GM12878 (cell line): ENCODE measurements around the gene ACSL1. TPM values are rescaled to one million over a fixed set of nuclear protein-coding genes. Genes with fewer than 3 reads are reported as not detected.

Experiments used
- ATAC-seq: fragments of 200-7000 bp; cut with Tn5 transposase; 3 replicates; pipeline ENCODE4 v1.9.1; 2020; ENCODE audit warnings: mild to moderate bottlenecking, moderate library complexity
- BruUV-seq: library from RNA; stranded (reverse); fragments of 400-500 nt; replicated peaks from 2 replicates; lab custom pipeline; 2021; lab: Mats Ljungman, UMichigan
- CTCF ChIA-PET: fragments of 300-600 bp; sonication (Branson Sonifier 250); formaldehyde crosslinking; extraction: SDS; loops from one replicate; lab custom pipeline; 2021; ENCODE audit warnings: inconsistent platforms; lab: Yijun Ruan, JAX
- POLR2A ChIA-PET: fragments of 350-600 bp; formaldehyde crosslinking; extraction: SDS; loops from one replicate; lab custom pipeline; 2021; ENCODE audit warnings: inconsistent platforms; lab: Charles Lee
- RAD21 ChIA-PET: fragments of 300-600 bp; sonication (Branson Sonifier 250); formaldehyde crosslinking; loops from one replicate; lab custom pipeline; 2023; ENCODE audit warnings: antibody characterized with exemption; ENCODE audit not compliant: unreplicated experiment; lab: Charles Lee
- SMC1A ChIA-PET: fragments of 300-600 bp; sonication (Branson Sonifier 250); formaldehyde crosslinking; loops from one replicate; lab custom pipeline; 2023; ENCODE audit not compliant: unreplicated experiment, uncharacterized antibody; lab: Charles Lee
- DNase-seq: peaks from one replicate; pipeline ENCODE4 v3.0.0-alpha.2; 2011; ENCODE audit warnings: low read depth, low spot score
- FAIRE-seq: peaks from 3 replicates; lab custom pipeline; 2011; peaks lifted over from hg19 to GRCh38; lab: Jason Lieb, UNC
- H2AFZ ChIP-seq: 2 replicates; pipeline ENCODE4 v1.6.0; 2011; ENCODE audit warnings: low read depth, low read length, control low read depth; ENCODE audit not compliant: control insufficient read depth
- H3K27ac ChIP-seq: 2 replicates; pipeline ENCODE4 v1.5.1; 2011; ENCODE audit warnings: control low read depth; ENCODE audit not compliant: control insufficient read depth, insufficient read depth
- H3K27me3 ChIP-seq, 2 experiments: replicated peaks in 1 of 2; 2 replicates each; pipeline versions ENCODE4 v1.6.0 to v1.6.1; 2011; ENCODE audit warnings: low read length in 1 of 2; ENCODE audit not compliant: control insufficient read depth in 2 of 2, insufficient read depth in 2 of 2
- H3K36me3 ChIP-seq, 2 experiments: 2 replicates each; pipeline ENCODE4 v1.5.1; 2011; ENCODE audit warnings: low read length in 1 of 2; ENCODE audit not compliant: control insufficient read depth in 2 of 2, insufficient read depth in 2 of 2
- H3K4me1 ChIP-seq: 2 replicates; pipeline ENCODE4 v1.6.1; 2011; ENCODE audit warnings: mild to moderate bottlenecking, low read length, moderate library complexity, mixed read lengths; ENCODE audit not compliant: control insufficient read depth, insufficient read depth
- H3K4me2 ChIP-seq: 2 replicates; pipeline ENCODE4 v1.6.0; 2011; ENCODE audit warnings: control low read depth; ENCODE audit not compliant: control insufficient read depth, insufficient read depth
- H3K4me3 ChIP-seq: fragments of 200-600 bp; sonication (generic); 2 replicates; pipeline ENCODE4 v1.5.1; 2016
- H3K79me2 ChIP-seq: 2 replicates; pipeline ENCODE4 v1.6.0; 2011; ENCODE audit warnings: low read length; ENCODE audit not compliant: control insufficient read depth, insufficient read depth
- H3K9ac ChIP-seq: 2 replicates; pipeline ENCODE4 v1.8.0; 2011; ENCODE audit warnings: low read length, control low read depth, mixed read lengths; ENCODE audit not compliant: control insufficient read depth, insufficient read depth
- H3K9me3 ChIP-seq: replicated peaks from 3 replicates; pipeline ENCODE4 v1.5.1; 2011; ENCODE audit warnings: mild to moderate bottlenecking, low read length; ENCODE audit not compliant: control insufficient read depth, insufficient read depth
- H4K20me1 ChIP-seq: 2 replicates; pipeline ENCODE4 v1.6.0; 2011; ENCODE audit not compliant: control insufficient read depth, insufficient read depth
- BRCA1 ChIP-seq: IDR thresholded peaks from 2 replicates; pipeline ENCODE4 v1.6.1; 2011; ENCODE audit warnings: low read depth, low read length, improper control_type of control experiment
- CBX5 ChIP-seq: sonication (generic); IDR thresholded peaks from 2 replicates; pipeline ENCODE4 v1.6.1; 2016; ENCODE audit warnings: low read depth, moderate library complexity, mild to moderate bottlenecking, inconsistent platforms
- KDM1A ChIP-seq: fragments of 200-600 bp; sonication (generic); IDR thresholded peaks from 2 replicates; pipeline ENCODE4 v1.6.1; 2016; ENCODE audit warnings: borderline replicate concordance
- POLR2AphosphoS5 ChIP-seq: IDR thresholded peaks from 2 replicates; pipeline ENCODE4 v1.6.1; 2011; ENCODE audit warnings: mild to moderate bottlenecking, low read length, inconsistent platforms
- RFX5 ChIP-seq: IDR thresholded peaks from 2 replicates; pipeline ENCODE4 v1.6.1; 2011; ENCODE audit warnings: low read depth, low read length, improper control_type of control experiment
- SPI1 ChIP-seq: IDR thresholded peaks from 2 replicates; pipeline ENCODE4 v1.6.1; 2011; ENCODE audit warnings: low read depth, mild to moderate bottlenecking, low read length, moderate library complexity, borderline replicate concordance; ENCODE audit not compliant: insufficient read depth
- SREBF2 ChIP-seq: IDR thresholded peaks from 2 replicates; pipeline ENCODE4 v1.6.1; 2012; ENCODE audit warnings: mild to moderate bottlenecking, low read length
- TARDBP ChIP-seq: IDR thresholded peaks from 2 replicates; pipeline ENCODE4 v1.6.1; 2016; ENCODE audit warnings: borderline replicate concordance
- TCF3 ChIP-seq: IDR thresholded peaks from 2 replicates; pipeline ENCODE4 v1.6.1; 2012; ENCODE audit warnings: low read depth, mild to moderate bottlenecking, low read length, borderline replicate concordance; ENCODE audit not compliant: insufficient read depth
- WRNIP1 ChIP-seq: IDR thresholded peaks from 2 replicates; pipeline ENCODE4 v1.6.1; 2011; ENCODE audit warnings: low read depth, low read length, improper control_type of control experiment, borderline replicate concordance
- YBX1 ChIP-seq: fragments of 450-650 bp; IDR thresholded peaks from 2 replicates; pipeline ENCODE4 v1.6.1; 2016; ENCODE audit warnings: antibody characterized with exemption
- YY1 ChIP-seq: IDR thresholded peaks from 2 replicates; pipeline ENCODE4 v1.6.1; 2011; ENCODE audit warnings: low read depth, mild to moderate bottlenecking, low read length
- WGBS: methylation state at CpG from one replicate; pipeline ENCODE4 v1.1.6; 2016; ENCODE audit warnings: low lambda C conversion rate; ENCODE audit not compliant: insufficient replicate concordance, insufficient coverage; ENCODE audit errors: missing lambda C conversion rate; 5-methylcytosine and 5-hydroxymethylcytosine counted together
- in situ Hi-C: fragments of 300-500 bp; cut with MboI; formaldehyde crosslinking; loops from 9 replicates; pipeline ENCODE4 v1.14.3; 2018; ENCODE audit warnings: mixed read lengths
- intact Hi-C: fragments of 100-400 bp; cut with micrococcal nuclease; formaldehyde crosslinking; loops from one replicate; pipeline ENCODE4 v1.14.2; 2022; ENCODE audit not compliant: unreplicated experiment
- polyA plus RNA-seq, 11 experiments: library from polyadenylated mRNA; depleted of rRNA in 4 of 11; unstranded in 6 of 11; stranded (reverse) in 5 of 11; fragments of >200 nt; fragmentation: Nextera tagmentation in 4 of 11; fragmentation: Illumina TruSeq in 1 of 11; extraction: Ambion mirVana in 4 of 11; extraction: Trizol in 1 of 11; gene quantifications; 1 replicate in 1 of 11; 2 replicates in 10 of 11; pipeline versions ENCODE4 v1.2.1 to v1.2.3, GENCODE V29; 2011 to 2016; ENCODE audit warnings: inconsistent platforms in 2 of 11, missing spikeins in 2 of 11, low read depth in 1 of 11
- total RNA-seq, 4 experiments: library from RNA; depleted of rRNA in 3 of 4; stranded (reverse); fragments of >200 nt in 3 of 4; fragmentation: Illumina TruSeq in 1 of 4; extraction: Trizol in 1 of 4; gene quantifications; 2 replicates each; pipeline versions ENCODE4 v1.2.1 to v1.2.3, GENCODE V29; 2013 to 2021
- TF ChIP-seq, protein P1 (sequence below): fragments of 450-650 bp; formaldehyde crosslinking; IDR thresholded peaks from 2 replicates; pipeline ENCODE4 v1.4.0; 2020; ENCODE audit warnings: mild to moderate bottlenecking, moderate library complexity
- TF ChIP-seq, protein P2 (sequence below): fragments of 450-650 bp; IDR thresholded peaks from 2 replicates; pipeline ENCODE4 v1.6.1; 2016; ENCODE audit warnings: mild to moderate bottlenecking
- TF ChIP-seq, protein P3 (sequence below): IDR thresholded peaks from 2 replicates; pipeline ENCODE4 v1.6.1; 2011; ENCODE audit warnings: mild to moderate bottlenecking, low read depth, low read length, moderate library complexity; ENCODE audit not compliant: insufficient replicate concordance
- TF ChIP-seq, protein P4 (sequence below): IDR thresholded peaks from 2 replicates; pipeline ENCODE4 v1.6.1; 2012; ENCODE audit warnings: mild to moderate bottlenecking, low read depth, low read length

The ACSL1 gene
- total and polyA plus RNA-seq, 10 of the 15 experiments (the other 5 are each of a cell fraction or from before 2014, with no cell fraction given): 30.7 to 68.1 (median 58.7) TPM

DNA sequence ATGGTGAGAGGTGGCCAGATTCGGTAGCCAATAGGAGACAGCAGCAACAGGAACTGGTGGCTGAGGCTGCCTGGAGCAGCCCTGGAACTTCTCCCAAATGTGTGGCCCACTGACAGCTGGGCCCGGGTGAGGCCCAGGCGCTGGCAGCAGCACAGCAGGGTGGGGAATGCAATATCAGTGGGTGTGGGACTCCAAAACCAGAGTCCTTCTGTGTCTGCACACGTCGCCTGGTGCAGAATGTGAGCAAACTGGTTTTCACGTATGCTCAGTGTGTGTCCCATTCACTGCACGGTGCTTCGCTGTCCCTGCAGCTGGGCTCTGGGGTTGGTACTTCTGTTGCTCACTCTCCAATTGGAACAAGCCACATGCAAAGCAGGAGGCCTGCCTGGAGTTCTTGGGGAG, 77.5 kb downstream of the ACSL1 start:
- intact Hi-C loops (loop anchor here (5.0 to 10.0 kb wide), 2 partner anchors 69 to 387 kb away; no protein-coding TSS in a partner anchor), in situ Hi-C loops (loop anchor here (5.0 kb wide), 1 partner anchor 234 kb away; no protein-coding TSS in a partner anchor)
- CTCF ChIA-PET: interaction anchor here (1.0 to 3.2 kb wide), 3 partner anchors 159 to 482 kb away, joined by 3 to 25 read pairs (median 3); no protein-coding TSS in a partner anchor
- DNase-seq: no peak
- Histone ChIP-seq H3K9me3 (no peaks in the 10 kb centered on the region), H3K4me2 (no peak overlapping the region), H3K79me2 (no peaks in the 10 kb centered on the region), H3K4me1 (no peaks in the 10 kb centered on the region), H3K27me3 (no peaks in the 10 kb centered on the region), H3K27ac (no peak overlapping the region), H2AFZ (no peak overlapping the region), H3K36me3 (no peaks in the 10 kb centered on the region; a peak in 1 of 4 replicates), H3K4me3 (no peak overlapping the region), H3K9ac (no peak overlapping the region), H4K20me1 (no peaks in the 10 kb centered on the region)
- POLR2A ChIA-PET: no interaction called here
- 88% methylated on average over 8 of the region's 8 CpGs for WGBS
- no TSS peak for BruUV-seq
- ATAC-seq: no peak
- no peak for FAIRE-seq
- SMC1A ChIA-PET: no interaction called here
- RAD21 ChIA-PET: interaction anchor here (3.0 kb wide), 1 partner anchor 235 kb away, joined by 40 read pairs; no protein-coding TSS in a partner anchor
- TF ChIP-seq, protein P1, sequence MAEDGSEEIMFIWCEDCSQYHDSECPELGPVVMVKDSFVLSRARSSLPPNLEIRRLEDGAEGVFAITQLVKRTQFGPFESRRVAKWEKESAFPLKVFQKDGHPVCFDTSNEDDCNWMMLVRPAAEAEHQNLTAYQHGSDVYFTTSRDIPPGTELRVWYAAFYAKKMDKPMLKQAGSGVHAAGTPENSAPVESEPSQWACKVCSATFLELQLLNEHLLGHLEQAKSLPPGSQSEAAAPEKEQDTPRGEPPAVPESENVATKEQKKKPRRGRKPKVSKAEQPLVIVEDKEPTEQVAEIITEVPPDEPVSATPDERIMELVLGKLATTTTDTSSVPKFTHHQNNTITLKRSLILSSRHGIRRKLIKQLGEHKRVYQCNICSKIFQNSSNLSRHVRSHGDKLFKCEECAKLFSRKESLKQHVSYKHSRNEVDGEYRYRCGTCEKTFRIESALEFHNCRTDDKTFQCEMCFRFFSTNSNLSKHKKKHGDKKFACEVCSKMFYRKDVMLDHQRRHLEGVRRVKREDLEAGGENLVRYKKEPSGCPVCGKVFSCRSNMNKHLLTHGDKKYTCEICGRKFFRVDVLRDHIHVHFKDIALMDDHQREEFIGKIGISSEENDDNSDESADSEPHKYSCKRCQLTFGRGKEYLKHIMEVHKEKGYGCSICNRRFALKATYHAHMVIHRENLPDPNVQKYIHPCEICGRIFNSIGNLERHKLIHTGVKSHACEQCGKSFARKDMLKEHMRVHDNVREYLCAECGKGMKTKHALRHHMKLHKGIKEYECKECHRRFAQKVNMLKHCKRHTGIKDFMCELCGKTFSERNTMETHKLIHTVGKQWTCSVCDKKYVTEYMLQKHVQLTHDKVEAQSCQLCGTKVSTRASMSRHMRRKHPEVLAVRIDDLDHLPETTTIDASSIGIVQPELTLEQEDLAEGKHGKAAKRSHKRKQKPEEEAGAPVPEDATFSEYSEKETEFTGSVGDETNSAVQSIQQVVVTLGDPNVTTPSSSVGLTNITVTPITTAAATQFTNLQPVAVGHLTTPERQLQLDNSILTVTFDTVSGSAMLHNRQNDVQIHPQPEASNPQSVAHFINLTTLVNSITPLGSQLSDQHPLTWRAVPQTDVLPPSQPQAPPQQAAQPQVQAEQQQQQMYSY: no peak
- TF ChIP-seq KDM1A (no peak), POLR2AphosphoS5 (no peak), YBX1 (no peak), SPI1 (no peak), SREBF2 (no peak), YY1 (no peak), TARDBP (no peak), CBX5 (no peak), WRNIP1 (no peak), RFX5 (no peak), TCF3 (no peak), BRCA1 (no peak)
- TF ChIP-seq, protein P2, sequence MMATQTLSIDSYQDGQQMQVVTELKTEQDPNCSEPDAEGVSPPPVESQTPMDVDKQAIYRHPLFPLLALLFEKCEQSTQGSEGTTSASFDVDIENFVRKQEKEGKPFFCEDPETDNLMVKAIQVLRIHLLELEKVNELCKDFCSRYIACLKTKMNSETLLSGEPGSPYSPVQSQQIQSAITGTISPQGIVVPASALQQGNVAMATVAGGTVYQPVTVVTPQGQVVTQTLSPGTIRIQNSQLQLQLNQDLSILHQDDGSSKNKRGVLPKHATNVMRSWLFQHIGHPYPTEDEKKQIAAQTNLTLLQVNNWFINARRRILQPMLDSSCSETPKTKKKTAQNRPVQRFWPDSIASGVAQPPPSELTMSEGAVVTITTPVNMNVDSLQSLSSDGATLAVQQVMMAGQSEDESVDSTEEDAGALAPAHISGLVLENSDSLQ: no peak
- TF ChIP-seq, protein P3, sequence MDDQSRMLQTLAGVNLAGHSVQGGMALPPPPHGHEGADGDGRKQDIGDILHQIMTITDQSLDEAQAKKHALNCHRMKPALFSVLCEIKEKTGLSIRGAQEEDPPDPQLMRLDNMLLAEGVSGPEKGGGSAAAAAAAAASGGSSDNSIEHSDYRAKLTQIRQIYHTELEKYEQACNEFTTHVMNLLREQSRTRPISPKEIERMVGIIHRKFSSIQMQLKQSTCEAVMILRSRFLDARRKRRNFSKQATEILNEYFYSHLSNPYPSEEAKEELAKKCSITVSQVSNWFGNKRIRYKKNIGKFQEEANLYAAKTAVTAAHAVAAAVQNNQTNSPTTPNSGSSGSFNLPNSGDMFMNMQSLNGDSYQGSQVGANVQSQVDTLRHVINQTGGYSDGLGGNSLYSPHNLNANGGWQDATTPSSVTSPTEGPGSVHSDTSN: no peak
- TF ChIP-seq, protein P4, sequence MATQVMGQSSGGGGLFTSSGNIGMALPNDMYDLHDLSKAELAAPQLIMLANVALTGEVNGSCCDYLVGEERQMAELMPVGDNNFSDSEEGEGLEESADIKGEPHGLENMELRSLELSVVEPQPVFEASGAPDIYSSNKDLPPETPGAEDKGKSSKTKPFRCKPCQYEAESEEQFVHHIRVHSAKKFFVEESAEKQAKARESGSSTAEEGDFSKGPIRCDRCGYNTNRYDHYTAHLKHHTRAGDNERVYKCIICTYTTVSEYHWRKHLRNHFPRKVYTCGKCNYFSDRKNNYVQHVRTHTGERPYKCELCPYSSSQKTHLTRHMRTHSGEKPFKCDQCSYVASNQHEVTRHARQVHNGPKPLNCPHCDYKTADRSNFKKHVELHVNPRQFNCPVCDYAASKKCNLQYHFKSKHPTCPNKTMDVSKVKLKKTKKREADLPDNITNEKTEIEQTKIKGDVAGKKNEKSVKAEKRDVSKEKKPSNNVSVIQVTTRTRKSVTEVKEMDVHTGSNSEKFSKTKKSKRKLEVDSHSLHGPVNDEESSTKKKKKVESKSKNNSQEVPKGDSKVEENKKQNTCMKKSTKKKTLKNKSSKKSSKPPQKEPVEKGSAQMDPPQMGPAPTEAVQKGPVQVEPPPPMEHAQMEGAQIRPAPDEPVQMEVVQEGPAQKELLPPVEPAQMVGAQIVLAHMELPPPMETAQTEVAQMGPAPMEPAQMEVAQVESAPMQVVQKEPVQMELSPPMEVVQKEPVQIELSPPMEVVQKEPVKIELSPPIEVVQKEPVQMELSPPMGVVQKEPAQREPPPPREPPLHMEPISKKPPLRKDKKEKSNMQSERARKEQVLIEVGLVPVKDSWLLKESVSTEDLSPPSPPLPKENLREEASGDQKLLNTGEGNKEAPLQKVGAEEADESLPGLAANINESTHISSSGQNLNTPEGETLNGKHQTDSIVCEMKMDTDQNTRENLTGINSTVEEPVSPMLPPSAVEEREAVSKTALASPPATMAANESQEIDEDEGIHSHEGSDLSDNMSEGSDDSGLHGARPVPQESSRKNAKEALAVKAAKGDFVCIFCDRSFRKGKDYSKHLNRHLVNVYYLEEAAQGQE: no peak
